ENCODE measurements around the gene CSF3. TPM values are rescaled to one million over a fixed set of nuclear protein-coding genes. Genes with fewer than 3 reads are reported as not detected.

Gene CSF3
- total RNA-seq, 1 donor from 2014 or later: 1.2 TPM

DNA sequence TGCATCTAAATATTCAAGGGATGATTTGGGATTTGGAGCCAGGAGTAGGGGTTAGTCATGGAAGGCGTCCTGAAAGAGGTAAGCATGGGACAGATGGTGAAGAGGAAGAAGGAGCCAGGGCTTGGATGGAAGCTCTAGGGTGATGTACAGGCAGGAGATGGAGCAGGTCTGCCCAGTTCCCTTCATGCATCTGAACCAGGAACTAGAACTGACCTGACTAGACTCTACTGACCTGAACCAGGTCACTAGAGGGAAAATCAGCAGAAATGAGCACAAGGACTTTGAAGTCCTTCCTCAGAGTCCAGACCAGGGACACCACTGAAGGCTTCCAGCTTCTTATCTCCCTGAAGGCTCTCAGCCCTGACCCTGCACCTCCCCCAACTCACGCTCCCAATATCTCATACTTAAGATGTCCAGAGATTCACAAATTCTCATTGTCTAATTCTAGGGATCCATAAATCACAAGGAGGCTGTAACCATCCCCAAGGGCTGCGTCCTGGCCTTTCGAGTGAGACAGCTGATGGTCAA, 44.1 kb upstream of the CSF3 start:
- no peak overlapping the region for H3K27ac ChIP-seq
- no peaks in the 10 kb centered on the region for H3K9me3 ChIP-seq
- H3K4me3 ChIP-seq: no peak overlapping the region
- intact Hi-C loops (cut with DNase I): no loop called here
- no peak for DNase-seq
- TF ChIP-seq, protein P1, sequence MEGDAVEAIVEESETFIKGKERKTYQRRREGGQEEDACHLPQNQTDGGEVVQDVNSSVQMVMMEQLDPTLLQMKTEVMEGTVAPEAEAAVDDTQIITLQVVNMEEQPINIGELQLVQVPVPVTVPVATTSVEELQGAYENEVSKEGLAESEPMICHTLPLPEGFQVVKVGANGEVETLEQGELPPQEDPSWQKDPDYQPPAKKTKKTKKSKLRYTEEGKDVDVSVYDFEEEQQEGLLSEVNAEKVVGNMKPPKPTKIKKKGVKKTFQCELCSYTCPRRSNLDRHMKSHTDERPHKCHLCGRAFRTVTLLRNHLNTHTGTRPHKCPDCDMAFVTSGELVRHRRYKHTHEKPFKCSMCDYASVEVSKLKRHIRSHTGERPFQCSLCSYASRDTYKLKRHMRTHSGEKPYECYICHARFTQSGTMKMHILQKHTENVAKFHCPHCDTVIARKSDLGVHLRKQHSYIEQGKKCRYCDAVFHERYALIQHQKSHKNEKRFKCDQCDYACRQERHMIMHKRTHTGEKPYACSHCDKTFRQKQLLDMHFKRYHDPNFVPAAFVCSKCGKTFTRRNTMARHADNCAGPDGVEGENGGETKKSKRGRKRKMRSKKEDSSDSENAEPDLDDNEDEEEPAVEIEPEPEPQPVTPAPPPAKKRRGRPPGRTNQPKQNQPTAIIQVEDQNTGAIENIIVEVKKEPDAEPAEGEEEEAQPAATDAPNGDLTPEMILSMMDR (IDR thresholded peaks at IDR 0.05): no peak
- H3K27me3 ChIP-seq: no peaks in the 10 kb centered on the region
- ATAC-seq: no peak
- no peaks in the 10 kb centered on the region for H3K36me3 ChIP-seq
- no peaks in the 10 kb centered on the region for H3K4me1 ChIP-seq

DNA sequence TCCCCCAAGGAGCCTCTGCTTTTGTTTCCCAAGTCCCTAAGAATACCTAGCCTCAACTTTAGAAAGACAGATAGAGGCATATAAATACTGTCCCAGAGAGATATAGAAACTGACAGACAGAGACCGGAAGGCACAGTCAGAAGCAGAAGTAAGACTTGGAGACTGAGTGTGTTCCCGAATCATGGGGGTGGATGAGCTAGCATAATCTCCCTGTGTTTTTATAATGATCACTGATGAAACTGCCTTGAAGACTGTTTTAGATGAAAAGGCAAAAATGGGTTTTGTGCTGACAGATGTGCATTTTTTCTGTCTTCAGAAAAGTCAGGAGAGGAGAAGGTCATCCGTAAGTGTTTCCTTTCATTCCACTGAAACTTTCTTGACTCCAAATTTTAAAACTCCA, 43.0 kb upstream of the CSF3 start:
- Histone ChIP-seq H3K36me3 (no peaks in the 10 kb centered on the region), H3K27me3 (no peaks in the 10 kb centered on the region), H3K4me1 (no peaks in the 10 kb centered on the region), H3K4me3 (no peak overlapping the region), H3K9me3 (no peaks in the 10 kb centered on the region), H3K27ac (no peak overlapping the region)
- DNase-seq: no peak
- intact Hi-C loops (cut with DNase I): no loop called here
- ATAC-seq: peak; percentile 64
- TF ChIP-seq, protein P1 (IDR thresholded peaks at IDR 0.05): no peak

DNA sequence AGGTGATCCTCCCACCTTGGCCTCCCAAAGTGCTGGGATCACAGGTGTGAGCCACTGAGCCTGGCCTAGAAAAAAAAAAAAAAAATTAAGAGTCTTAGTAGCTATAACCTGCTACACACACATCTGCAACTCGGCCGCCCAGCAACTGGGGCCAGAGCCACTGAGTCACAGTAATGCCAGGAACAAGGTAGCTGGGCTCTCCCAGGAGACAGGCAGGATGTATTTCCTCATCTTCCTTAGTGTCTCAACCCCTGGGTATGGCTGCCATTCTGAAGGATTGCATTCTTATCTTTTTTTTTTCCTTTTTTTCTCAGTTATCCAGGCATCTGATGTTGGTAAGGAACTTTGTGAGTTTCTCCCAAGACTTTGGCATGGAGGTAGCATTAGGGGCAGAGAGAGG, 41.7 kb upstream of the CSF3 start:
- H3K4me3 ChIP-seq: no peak overlapping the region
- ATAC-seq: no peak
- TF ChIP-seq, protein P1 (IDR thresholded peaks at IDR 0.05): no peak
- no peaks in the 10 kb centered on the region for H3K27me3 ChIP-seq
- no peak overlapping the region for H3K27ac ChIP-seq
- intact Hi-C loops (cut with DNase I): no loop called here
- no peaks in the 10 kb centered on the region for H3K4me1 ChIP-seq
- H3K36me3 ChIP-seq: no peaks in the 10 kb centered on the region
- H3K9me3 ChIP-seq: no peaks in the 10 kb centered on the region
- DNase-seq: no peak

DNA sequence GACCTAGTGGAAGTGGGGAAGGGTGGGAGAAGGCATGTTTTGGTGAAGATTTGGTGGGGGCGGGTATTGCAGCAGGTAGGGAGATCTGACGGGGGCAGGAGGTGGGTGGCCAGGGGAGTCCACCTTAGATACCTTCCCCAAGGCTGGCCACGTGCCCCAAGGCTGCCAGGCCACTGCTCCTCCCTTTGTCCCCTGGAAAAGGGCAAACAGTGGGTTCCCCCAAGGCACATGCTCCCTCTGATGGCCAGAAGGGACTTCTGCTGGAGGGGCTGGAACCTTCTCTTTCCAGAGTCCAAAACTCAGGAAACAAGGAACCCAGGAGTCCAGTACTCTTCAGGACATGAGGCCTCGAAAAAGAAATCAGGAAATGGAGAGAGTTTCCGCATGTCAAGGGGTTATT, 40.8 kb upstream of the CSF3 start:
- Histone ChIP-seq H3K27ac (no peak overlapping the region), H3K36me3 (no peaks in the 10 kb centered on the region), H3K9me3 (no peaks in the 10 kb centered on the region), H3K4me3 (no peak overlapping the region), H3K27me3 (no peaks in the 10 kb centered on the region), H3K4me1 (peaks cover 3% of the 10 kb centered on the region)
- no peak for DNase-seq
- ATAC-seq: no peak
- TF ChIP-seq, protein P1 (IDR thresholded peaks at IDR 0.05): no peak
- intact Hi-C loops (cut with DNase I): no loop called here

DNA sequence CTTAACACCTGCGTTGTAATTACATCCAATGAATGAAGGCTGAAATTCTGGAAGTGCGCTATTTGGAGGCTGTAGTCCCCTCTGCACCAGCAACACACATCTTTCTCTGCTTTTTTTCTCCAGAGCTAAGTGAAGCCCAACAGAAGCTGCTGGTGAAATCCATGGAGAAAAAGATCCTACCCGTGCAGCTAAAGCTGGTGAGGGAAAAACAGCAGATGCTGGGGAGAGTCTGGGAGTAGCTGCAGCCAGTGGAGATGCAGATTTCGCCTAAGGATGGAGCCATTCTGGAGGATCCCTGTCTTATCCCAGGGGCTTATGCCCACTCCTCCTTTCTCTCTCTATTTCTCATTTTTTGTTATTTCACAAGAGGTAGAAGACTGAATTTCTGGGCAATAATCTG, 39.4 kb upstream of the CSF3 start:
- Histone ChIP-seq H3K27ac (no peak overlapping the region), H3K9me3 (no peaks in the 10 kb centered on the region), H3K36me3 (no peaks in the 10 kb centered on the region), H3K27me3 (no peaks in the 10 kb centered on the region), H3K4me3 (no peak overlapping the region), H3K4me1 (peaks cover 10% of the 10 kb centered on the region)
- TF ChIP-seq, protein P1 (IDR thresholded peaks at IDR 0.05): no peak
- intact Hi-C loops (cut with DNase I): no loop called here
- no peak for ATAC-seq
- DNase-seq: no peak

Measured in upper lobe of right lung (tissue), 1 donor.